Epithelial cell of esophagus (primary cell): ENCODE measurements around the gene LHFPL2.

Experiments used
- DNase-seq: peaks from one replicate; pipeline ENCODE4 v3.0.0; 2010; ENCODE audit warnings: low read depth
- H3K4me3 ChIP-seq: 2 replicates; pipeline ENCODE4 v1.5.1; 2011; ENCODE audit warnings: mild to moderate bottlenecking, low read length, control low read depth
- TF ChIP-seq, protein P1 (sequence below): IDR thresholded peaks from 2 replicates; pipeline ENCODE4 v1.5.1; 2011; ENCODE audit warnings: low read depth, mild to moderate bottlenecking, low read length, control low read depth, inconsistent platforms; ENCODE audit not compliant: insufficient read depth; ENCODE audit errors: missing control alignments

The LHFPL2 gene

DNA sequence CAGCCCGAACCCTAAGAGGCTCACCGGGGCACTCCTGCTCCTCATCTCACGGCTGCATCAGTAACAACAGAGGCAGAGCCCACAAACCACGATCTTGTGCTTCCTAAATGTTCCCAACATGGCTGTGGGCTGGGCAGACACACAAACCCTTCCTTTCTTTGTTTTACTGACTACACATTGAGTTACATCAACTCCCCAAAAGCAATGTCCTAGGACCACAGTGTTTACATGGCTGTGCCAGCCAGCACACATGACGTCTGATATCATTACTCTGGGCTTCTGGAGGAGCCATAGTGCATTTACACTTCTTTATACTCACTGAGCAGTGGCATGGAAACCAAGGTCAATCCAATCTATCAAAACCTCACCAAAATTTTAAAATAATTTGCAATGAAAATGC, 101.4 kb downstream of the LHFPL2 start:
- no peak for DNase-seq
- TF ChIP-seq, protein P1, sequence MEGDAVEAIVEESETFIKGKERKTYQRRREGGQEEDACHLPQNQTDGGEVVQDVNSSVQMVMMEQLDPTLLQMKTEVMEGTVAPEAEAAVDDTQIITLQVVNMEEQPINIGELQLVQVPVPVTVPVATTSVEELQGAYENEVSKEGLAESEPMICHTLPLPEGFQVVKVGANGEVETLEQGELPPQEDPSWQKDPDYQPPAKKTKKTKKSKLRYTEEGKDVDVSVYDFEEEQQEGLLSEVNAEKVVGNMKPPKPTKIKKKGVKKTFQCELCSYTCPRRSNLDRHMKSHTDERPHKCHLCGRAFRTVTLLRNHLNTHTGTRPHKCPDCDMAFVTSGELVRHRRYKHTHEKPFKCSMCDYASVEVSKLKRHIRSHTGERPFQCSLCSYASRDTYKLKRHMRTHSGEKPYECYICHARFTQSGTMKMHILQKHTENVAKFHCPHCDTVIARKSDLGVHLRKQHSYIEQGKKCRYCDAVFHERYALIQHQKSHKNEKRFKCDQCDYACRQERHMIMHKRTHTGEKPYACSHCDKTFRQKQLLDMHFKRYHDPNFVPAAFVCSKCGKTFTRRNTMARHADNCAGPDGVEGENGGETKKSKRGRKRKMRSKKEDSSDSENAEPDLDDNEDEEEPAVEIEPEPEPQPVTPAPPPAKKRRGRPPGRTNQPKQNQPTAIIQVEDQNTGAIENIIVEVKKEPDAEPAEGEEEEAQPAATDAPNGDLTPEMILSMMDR, result no peak
- H3K4me3 ChIP-seq, result no peak overlapping the region

DNA sequence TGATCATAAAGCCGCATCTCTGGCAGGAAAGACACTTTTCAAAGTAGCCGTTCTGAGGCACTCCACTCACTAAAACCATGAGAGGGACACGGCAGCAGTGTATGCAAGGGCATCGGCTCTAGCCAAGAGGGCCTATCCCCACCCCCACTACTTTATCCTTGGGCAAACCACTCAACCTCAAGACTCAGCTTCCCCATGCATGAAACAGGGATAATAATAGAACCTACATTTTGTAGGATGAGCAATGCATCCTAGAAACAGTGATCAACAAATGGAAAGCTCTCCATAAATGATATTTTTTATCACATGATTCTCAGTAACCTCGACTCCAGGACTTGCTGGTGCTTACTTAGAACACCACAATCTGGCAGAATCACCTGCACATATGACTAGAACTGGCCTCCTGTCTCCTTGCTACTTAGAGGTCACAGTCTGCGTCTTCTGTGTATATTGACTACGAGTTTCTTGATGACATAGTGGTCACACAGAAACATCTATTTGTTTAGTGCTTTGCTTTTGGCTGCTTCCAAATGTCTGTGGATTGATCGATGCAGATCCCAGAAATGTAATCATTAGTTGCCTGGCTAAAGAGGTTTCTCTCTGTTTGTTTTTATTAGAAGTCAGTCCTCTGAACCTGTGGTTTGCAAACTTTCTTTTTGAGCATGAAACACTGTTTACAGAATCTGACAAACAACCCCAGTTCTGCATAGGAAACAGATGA, 102.1 kb downstream of the LHFPL2 start:
- no peak for DNase-seq
- TF ChIP-seq, protein P1, result no peak
- no peak overlapping the region for H3K4me3 ChIP-seq

DNA sequence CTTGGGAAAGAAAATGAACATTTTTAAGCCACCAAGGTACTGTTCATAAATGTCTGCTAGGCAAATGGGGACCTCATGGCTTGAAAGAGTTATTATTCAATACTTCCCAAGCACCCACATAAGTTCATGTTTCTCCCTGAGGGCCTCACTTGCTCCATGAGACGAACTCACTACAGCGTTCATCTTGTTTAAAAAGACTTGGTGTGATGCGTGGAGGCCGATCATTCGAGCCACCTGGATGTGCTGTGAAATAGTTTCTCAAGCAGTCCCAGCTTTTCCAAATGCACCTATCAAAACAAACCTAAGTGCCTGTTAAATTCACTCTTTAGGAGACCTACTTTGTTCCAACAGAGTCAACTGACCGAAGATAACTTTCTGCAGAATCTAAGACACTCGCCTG, 103.2 kb downstream of the LHFPL2 start:
- TF ChIP-seq, protein P1, result no peak
- no peak overlapping the region for H3K4me3 ChIP-seq
- no peak for DNase-seq

DNA sequence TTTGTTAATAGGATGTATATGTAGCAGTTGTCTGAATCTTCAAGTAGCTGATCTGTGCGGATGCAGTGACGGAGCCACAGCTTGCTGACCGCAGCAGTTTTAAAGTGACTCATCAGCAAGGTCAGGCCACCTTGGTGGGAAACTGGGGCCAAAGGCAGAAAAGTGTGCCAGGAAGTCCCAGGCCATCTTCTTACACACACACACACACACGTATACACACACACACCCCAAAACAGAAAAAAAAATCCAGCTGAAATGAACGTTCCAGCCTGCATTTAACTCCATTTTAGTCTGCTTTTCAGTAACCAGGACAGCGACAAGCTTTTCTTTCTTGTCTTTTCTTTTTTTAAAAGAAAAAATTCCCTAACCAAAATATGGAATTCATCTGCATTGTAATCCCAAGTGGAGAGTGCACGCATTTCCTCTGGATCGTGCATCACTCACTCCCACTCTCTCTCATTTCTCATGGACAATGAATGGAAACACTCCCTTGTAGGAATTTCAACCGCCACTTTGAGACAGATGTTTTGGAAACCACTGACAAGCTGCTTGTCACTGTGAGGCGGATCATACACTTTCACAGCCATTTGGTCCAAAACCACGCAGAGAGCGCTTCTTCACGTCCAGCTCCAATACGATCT, 103.9 kb downstream of the LHFPL2 start:
- TF ChIP-seq, protein P1, result no peak
- no peak for DNase-seq
- H3K4me3 ChIP-seq, result no peak overlapping the region

DNA sequence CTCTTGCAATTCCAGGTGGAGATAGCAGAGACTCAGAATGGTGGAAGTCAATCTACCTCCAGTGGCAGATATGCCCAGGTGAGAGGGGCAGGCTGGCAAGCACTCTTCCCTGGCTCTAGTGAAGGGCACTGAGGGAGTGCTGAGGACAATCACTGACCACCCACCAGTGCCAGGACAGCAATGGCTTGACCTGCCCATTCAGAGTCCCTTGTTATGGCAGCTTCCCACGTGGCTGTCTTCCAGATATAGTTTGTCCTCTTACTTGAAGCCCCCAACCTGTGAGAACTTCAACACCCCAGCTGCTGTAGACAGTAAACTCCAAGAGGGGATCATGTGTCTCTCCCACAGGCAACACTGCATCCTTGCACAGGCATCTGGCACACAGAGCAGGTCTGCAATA, 104.7 kb downstream of the LHFPL2 start:
- no peak overlapping the region for H3K4me3 ChIP-seq
- TF ChIP-seq, protein P1, result no peak
- no peak for DNase-seq

DNA sequence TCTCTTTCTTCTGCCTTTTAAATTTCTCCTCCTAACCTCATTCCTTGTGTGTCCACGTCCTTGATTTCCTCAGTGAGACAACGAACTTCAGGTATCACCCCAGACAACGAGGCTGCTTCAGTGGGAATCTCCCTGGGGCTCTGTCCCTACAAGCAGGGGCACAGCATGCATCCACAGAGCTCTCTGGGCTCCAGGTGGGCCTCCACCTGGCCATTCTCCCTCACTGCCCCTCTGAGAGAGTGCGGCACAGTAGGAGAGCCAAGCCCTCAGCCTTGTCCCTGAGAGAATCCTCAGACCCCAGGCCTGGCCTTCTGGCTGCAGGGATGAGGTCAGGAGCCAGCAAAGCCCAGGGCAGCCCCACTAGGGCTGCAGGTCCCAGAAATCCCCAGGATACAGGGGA, 105.3 kb downstream of the LHFPL2 start:
- TF ChIP-seq, protein P1, result no peak
- H3K4me3 ChIP-seq, result no peak overlapping the region
- DNase-seq, result no peak
